Measurements from ENCODE around the gene GRPR. TPM values are rescaled to one million over a fixed set of nuclear protein-coding genes. Genes with fewer than 3 reads are reported as not detected.

The GRPR gene
- total and polyA plus RNA-seq, 2 donors: 0.11 to 1.1 TPM

DNA sequence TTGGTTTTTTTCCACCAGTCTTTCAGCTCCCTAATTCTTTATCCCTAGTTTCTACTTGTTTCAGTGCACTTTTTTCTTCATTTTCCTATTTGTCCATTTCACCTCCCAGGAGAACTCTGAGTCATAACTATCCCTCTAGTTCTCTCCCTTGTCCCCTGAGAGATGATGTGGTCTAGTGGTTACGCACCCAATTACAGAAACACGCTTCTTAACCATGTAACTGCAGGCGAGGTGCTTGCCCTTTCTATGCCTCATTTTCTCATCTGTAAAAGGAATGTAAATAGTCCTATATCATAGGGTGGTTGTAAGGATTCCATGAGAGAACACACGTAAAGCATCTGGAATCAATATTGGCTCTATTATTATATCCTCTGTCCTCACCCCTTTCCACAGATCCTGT lies 8.8 kb upstream of the GRPR start:
- Histone ChIP-seq H3K4me3 (ENCODE audit: low read depth, low read length) (no peak overlapping the region), H3K27ac (ENCODE audit: low read depth) (no peak overlapping the region), H3K36me3 (ENCODE audit: insufficient read depth) (no peaks in the 10 kb centered on the region), H3K4me1 (ENCODE audit: insufficient read depth) (no peaks in the 10 kb centered on the region)
- no peak for DNase-seq (ENCODE audit: extremely low spot score)
- 72% methylated on average over 4 of the region's 4 CpGs for whole genome bisulfite sequencing

- H3K27ac ChIP-seq (ENCODE audit: low read depth): no peak overlapping the region
- DNase-seq (ENCODE audit: extremely low spot score): no peak
- H3K36me3 ChIP-seq (ENCODE audit: insufficient read depth): no peaks in the 10 kb centered on the region
- 45% methylated on average over 5 of the region's 5 CpGs for WGBS
- no peak overlapping the region for H3K4me3 ChIP-seq (ENCODE audit: low read depth, low read length)
- H3K4me1 ChIP-seq (ENCODE audit: insufficient read depth): no peaks in the 10 kb centered on the region
Measured at GRCh38 chrX:16119353-16120220, 3.8 kb upstream of the GRPR start.

DNA sequence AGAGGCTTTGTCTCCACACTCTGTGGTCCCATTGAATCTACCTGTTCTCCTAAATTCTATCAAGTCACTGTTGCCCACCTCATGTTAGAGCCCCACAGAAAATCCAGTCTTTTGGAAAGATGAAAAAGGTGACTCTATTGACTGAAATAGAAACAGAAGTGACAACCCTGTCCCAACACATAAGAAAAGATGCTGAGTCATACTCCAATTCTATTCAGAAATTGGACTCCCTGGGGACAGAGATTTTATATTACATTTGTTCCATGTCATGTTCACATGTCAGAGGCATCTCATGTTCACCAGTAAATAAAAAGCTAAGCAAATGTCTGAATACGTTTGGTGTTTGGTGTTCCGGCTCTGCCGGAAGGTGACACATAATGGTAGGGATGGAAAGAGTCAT lies 2.9 kb upstream of the GRPR start:
- H3K27ac ChIP-seq (ENCODE audit: low read depth): no peak overlapping the region
- H3K36me3 ChIP-seq (ENCODE audit: insufficient read depth): no peaks in the 10 kb centered on the region
- WGBS: 92% methylated on average over 3 of the region's 3 CpGs

DNA sequence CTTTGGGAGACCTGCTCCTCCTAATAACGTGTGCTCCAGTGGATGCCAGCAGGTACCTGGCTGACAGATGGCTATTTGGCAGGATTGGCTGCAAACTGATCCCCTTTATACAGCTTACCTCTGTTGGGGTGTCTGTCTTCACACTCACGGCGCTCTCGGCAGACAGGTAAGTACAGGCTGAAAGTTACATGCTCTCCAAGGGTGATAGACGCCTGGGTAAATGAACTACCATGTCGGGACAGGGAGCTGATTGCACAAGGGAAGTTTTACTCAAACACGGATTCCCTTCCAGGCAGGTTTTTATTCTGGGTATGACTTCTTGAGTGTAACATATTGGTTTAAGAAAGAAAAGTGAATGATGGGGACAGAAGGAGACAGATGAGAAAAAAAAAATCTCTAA lies 836 bp downstream of the GRPR start:
- H3K36me3 ChIP-seq (ENCODE audit: insufficient read depth): no peaks in the 10 kb centered on the region
- H3K4me1 ChIP-seq (ENCODE audit: insufficient read depth): no peaks in the 10 kb centered on the region
- no peak for DNase-seq (ENCODE audit: extremely low spot score)
- no peak overlapping the region for H3K27ac ChIP-seq (ENCODE audit: low read depth)
- 70% methylated on average over 7 of the region's 7 CpGs for WGBS
- no peak overlapping the region for H3K4me3 ChIP-seq (ENCODE audit: low read depth, low read length)

More for the DNA sequence above, 2.9 kb upstream of the GRPR start:
- no peak for DNase-seq (ENCODE audit: extremely low spot score)
- H3K4me1 ChIP-seq (ENCODE audit: insufficient read depth): no peaks in the 10 kb centered on the region
- H3K4me3 ChIP-seq (ENCODE audit: low read depth, low read length): no peak overlapping the region

DNA sequence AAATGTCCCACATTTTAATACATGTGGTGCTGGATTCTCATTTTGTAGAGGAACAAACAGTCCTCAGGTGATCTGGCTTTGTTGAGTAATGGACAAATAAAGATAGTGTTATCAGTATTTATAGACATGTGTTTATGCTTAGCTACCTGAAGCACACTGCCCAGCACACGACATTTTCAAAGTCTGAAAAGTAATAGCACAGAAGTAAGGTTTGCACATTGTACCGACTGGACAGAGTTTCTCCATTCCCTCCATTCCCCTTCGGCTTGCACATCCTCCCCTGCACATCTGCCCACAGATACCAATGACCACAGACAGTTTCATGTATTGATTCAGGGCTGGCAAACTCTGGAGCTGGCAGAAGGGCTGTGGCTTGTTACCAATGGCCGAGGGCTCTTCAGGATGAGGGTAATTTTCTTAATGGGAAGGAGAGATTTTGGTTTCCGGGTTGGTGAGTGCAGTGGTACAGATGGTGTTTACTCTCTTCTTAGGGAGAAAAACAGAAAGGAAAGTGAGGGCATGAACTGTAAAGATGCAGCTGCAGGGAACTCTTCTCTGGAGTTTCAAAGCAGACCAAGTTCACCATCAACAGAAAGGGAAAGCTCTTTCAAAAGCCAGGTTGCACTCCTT lies 2.3 kb downstream of the GRPR start:
- 46% methylated on average over 5 of the region's 5 CpGs for WGBS
- Histone ChIP-seq H3K4me1 (ENCODE audit: insufficient read depth) (no peaks in the 10 kb centered on the region), H3K36me3 (ENCODE audit: insufficient read depth) (no peaks in the 10 kb centered on the region), H3K27ac (ENCODE audit: low read depth) (no peak overlapping the region), H3K4me3 (ENCODE audit: low read depth, low read length) (no peak overlapping the region)
- DNase-seq (ENCODE audit: extremely low spot score): no peak

DNA sequence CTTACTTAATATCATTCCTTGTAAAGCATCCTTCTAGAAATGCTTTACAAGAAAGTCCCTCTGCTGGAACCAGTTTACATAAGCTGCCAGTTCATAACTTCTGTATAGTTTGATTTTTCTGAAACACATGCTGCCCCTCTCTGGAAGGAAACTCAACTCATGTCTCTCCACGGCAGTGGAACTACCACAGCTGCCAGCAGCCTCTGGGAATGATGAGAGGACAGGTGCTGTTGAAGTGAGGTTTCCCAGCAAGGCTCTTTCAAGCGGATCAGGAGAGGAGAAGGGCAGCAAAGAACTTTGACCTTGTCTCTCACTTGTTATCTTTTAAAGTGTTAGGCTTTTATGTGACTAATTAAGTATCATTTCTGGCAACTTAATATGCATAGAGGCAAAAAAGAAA lies 7.3 kb downstream of the GRPR start:
- H3K27ac ChIP-seq (ENCODE audit: low read depth): no peak overlapping the region
- no peaks in the 10 kb centered on the region for H3K4me1 ChIP-seq (ENCODE audit: insufficient read depth)
- no peak overlapping the region for H3K4me3 ChIP-seq (ENCODE audit: low read depth, low read length)
- WGBS: 53% methylated on average over 2 of the region's 2 CpGs
- no peak for DNase-seq (ENCODE audit: extremely low spot score)
- no peaks in the 10 kb centered on the region for H3K36me3 ChIP-seq (ENCODE audit: insufficient read depth)

- no peaks in the 10 kb centered on the region for H3K36me3 ChIP-seq (ENCODE audit: insufficient read depth)
- H3K4me3 ChIP-seq (ENCODE audit: low read depth, low read length): no peak overlapping the region
- DNase-seq (ENCODE audit: extremely low spot score): no peak
- H3K4me1 ChIP-seq (ENCODE audit: insufficient read depth): no peaks in the 10 kb centered on the region
- WGBS: 54% methylated on average over 1 of the region's 1 CpG
- H3K27ac ChIP-seq (ENCODE audit: low read depth): no peak overlapping the region
Measured at GRCh38 chrX:16134936-16135335, 11.6 kb downstream of the GRPR start.

DNA sequence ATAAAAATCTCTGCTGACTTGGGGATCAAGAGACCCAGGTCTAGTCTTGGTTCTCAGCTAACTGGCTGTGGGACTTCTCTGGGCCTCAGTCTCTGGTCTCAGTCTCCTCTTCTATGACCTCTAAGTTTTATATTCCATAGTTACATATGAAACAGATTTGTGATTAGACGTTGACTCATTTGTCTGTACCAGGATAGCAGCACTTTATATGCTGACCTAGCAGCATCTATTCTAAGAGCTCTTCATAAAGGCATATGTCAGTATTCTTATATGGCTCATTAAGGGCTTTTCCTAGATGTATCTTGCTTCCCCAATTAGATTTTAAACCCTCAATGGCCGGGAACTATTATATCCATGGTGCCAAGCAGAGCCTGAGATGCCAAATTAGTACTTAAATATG lies 12.7 kb downstream of the GRPR start:
- Histone ChIP-seq H3K4me1 (ENCODE audit: insufficient read depth) (no peaks in the 10 kb centered on the region), H3K36me3 (ENCODE audit: insufficient read depth) (no peaks in the 10 kb centered on the region), H3K4me3 (ENCODE audit: low read depth, low read length) (no peak overlapping the region), H3K27ac (ENCODE audit: low read depth) (no peak overlapping the region)
- no peak for DNase-seq (ENCODE audit: extremely low spot score)
- 78% methylated on average over 2 of the region's 2 CpGs for WGBS

DNA sequence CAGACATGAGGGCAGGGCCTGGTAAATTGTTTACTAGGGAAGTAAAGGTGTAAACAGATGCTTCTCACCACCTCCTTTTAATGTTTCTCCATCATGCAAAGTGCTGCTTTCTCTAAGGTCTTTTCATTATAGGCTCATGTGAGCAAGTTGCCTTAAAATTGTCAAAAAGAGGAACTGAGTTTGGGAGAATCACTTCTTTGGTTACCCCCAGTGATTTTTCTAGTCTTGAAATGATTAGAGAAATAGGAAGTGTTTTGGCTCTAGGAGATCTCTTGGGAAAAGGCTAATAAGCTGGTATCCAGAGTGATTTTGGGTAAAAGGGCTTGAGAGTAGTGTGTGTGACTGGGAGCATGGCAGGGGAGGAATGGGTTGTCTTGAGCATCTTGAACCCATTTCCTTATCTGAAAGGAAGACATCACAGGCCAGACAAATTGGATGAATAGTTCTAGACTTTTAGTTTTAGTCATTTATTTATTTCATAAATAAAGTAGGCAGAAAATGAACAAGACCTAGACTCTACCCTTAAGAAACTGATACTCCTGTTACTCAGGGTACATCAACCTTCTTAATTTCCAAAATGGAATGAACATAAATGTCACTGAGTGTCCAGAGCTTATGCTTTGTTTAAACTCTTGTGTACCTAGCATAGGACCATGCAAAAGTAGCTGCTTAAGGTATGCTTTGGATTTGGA lies 14.2 kb downstream of the GRPR start:
- H3K27ac ChIP-seq (ENCODE audit: low read depth): no peak overlapping the region
- no peak overlapping the region for H3K4me3 ChIP-seq (ENCODE audit: low read depth, low read length)
- H3K4me1 ChIP-seq (ENCODE audit: insufficient read depth): no peaks in the 10 kb centered on the region
- DNase-seq (ENCODE audit: extremely low spot score): no peak
- H3K36me3 ChIP-seq (ENCODE audit: insufficient read depth): no peaks in the 10 kb centered on the region

DNA sequence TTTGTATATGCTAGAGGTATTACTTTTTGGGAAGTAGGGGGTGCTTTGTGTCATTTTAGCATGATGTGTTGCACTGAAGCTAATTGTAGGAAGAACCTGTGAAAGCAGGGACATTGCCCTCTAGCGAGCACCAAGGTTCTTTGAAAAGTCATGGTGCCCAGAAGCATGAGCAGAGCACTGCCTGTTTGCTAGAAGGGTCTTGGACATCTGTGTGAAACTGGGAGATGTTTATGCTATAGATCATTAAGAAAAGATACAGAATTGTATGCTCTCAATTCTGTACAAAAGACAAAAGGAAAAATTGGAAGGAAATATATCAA lies 14.7 kb downstream of the GRPR start:
- H3K27ac ChIP-seq (ENCODE audit: low read depth): no peak overlapping the region
- no peaks in the 10 kb centered on the region for H3K36me3 ChIP-seq (ENCODE audit: insufficient read depth)
- H3K4me3 ChIP-seq (ENCODE audit: low read depth, low read length): no peak overlapping the region
- WGBS: 66% methylated on average over 1 of the region's 1 CpG
- H3K4me1 ChIP-seq (ENCODE audit: insufficient read depth): no peaks in the 10 kb centered on the region
- DNase-seq (ENCODE audit: extremely low spot score): no peak

DNA sequence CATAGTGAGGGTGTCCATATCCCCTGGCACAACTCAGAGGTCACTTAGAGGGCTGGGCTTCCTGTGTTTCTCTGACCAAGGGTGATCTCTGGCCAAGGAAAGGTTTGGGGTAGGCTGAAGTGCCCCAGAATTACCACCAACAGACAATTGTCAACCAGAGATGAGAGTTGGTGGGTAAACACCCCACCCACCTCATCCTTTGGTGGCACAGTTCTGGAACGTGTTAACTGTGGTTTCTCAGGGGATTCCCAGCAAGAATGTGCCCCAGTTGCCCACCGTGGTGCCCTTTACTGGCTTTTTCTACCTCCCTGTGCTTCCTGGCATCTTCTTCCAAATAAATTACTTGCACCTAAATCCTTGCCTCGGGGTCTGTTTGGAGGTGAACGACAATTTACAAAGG lies 17.1 kb downstream of the GRPR start:
- H3K27ac ChIP-seq (ENCODE audit: low read depth): no peak overlapping the region
- H3K36me3 ChIP-seq (ENCODE audit: insufficient read depth): no peaks in the 10 kb centered on the region
- H3K4me3 ChIP-seq (ENCODE audit: low read depth, low read length): no peak overlapping the region
- 46% methylated on average over 4 of the region's 4 CpGs for WGBS
- no peak for DNase-seq (ENCODE audit: extremely low spot score)
- H3K4me1 ChIP-seq (ENCODE audit: insufficient read depth): no peaks in the 10 kb centered on the region

GRCh38 chrX:16140983-16141382 lies 17.6 kb downstream of the GRPR start:
- DNase-seq (ENCODE audit: extremely low spot score): no peak
- H3K36me3 ChIP-seq (ENCODE audit: insufficient read depth): no peaks in the 10 kb centered on the region
- H3K4me3 ChIP-seq (ENCODE audit: low read depth, low read length): no peak overlapping the region
- H3K27ac ChIP-seq (ENCODE audit: low read depth): no peak overlapping the region
- H3K4me1 ChIP-seq (ENCODE audit: insufficient read depth): no peaks in the 10 kb centered on the region

GRCh38 chrX:16141422-16142245 lies 18.3 kb downstream of the GRPR start:
- Histone ChIP-seq H3K27ac (ENCODE audit: low read depth) (no peak overlapping the region), H3K36me3 (ENCODE audit: insufficient read depth) (no peaks in the 10 kb centered on the region), H3K4me1 (ENCODE audit: insufficient read depth) (no peaks in the 10 kb centered on the region)

GRCh38 chrX:16142246-16142558 lies 18.8 kb downstream of the GRPR start:
- H3K4me1 ChIP-seq (ENCODE audit: insufficient read depth): no peaks in the 10 kb centered on the region
- H3K4me3 ChIP-seq (ENCODE audit: low read depth, low read length): no peak overlapping the region
- H3K36me3 ChIP-seq (ENCODE audit: insufficient read depth): no peaks in the 10 kb centered on the region
- no peak overlapping the region for H3K27ac ChIP-seq (ENCODE audit: low read depth)
- DNase-seq (ENCODE audit: extremely low spot score): no peak

More at GRCh38 chrX:16141422-16142245, 18.3 kb downstream of the GRPR start:
- no peak overlapping the region for H3K4me3 ChIP-seq (ENCODE audit: low read depth, low read length)
- 81% methylated on average over 4 of the region's 4 CpGs for WGBS
- DNase-seq (ENCODE audit: extremely low spot score): no peak
